HEK293 (cell line): Measurements from ENCODE around the gene ZSCAN12.

Experiments
- CTCF ChIA-PET: fragments of 350-600 bp; formaldehyde crosslinking; extraction: SDS; loops from one replicate; lab custom pipeline; 2021; ENCODE audit warnings: antibody characterized with exemption; lab: Yijun Ruan, JAX
- POLR2A ChIA-PET: fragments of 300-600 bp; formaldehyde crosslinking; extraction: SDS; loops from one replicate; lab custom pipeline; 2020; ENCODE audit warnings: antibody characterized with exemption, inconsistent platforms; lab: Yijun Ruan, JAX
- H3K27ac ChIP-seq: fragments of 200-500 bp; sonication (Bioruptor generic); 2 replicates; pipeline ENCODE4 v1.5.1; 2014; ENCODE audit warnings: low read depth, low read length, control low read depth, inconsistent platforms; ENCODE audit errors: extremely low read depth
- H3K36me3 ChIP-seq, 2 experiments: fragments of 200-500 bp in 1 of 2; sonication (Bioruptor generic) in 1 of 2; 1 replicate in 1 of 2; 2 replicates in 1 of 2; pipeline ENCODE4 v1.5.1; 2014 to 2017; ENCODE audit warnings: inconsistent platforms in 2 of 2, low read length in 2 of 2; ENCODE audit not compliant: control insufficient read depth in 2 of 2, insufficient read depth in 1 of 2
- H3K4me1 ChIP-seq: fragments of 200-500 bp; sonication (Bioruptor generic); 2 replicates; pipeline ENCODE4 v1.5.1; 2014; ENCODE audit warnings: mild to moderate bottlenecking, low read length, inconsistent platforms; ENCODE audit not compliant: control insufficient read depth, insufficient read depth
- H3K4me3 ChIP-seq: 2 replicates; pipeline ENCODE4 v1.5.1; 2011; ENCODE audit warnings: low read depth, mild to moderate bottlenecking, control low read depth, low read length, moderate library complexity
- H3K9me3 ChIP-seq: fragments of 200-500 bp; sonication (Bioruptor generic); 2 replicates; pipeline ENCODE4 v1.5.1; 2014; ENCODE audit warnings: low read depth, low read length, inconsistent platforms; ENCODE audit not compliant: control insufficient read depth, insufficient read depth
- GLI4 ChIP-seq: fragments of 450-650 bp; formaldehyde crosslinking; IDR thresholded peaks from 2 replicates; pipeline ENCODE4 v1.5.1; 2016; ENCODE audit warnings: missing biosample characterization, missing genetic modification characterization
- OSR2 ChIP-seq: fragments of 450-650 bp; formaldehyde crosslinking; IDR thresholded peaks from 2 replicates; pipeline ENCODE4 v1.5.1; 2016; ENCODE audit warnings: missing biosample characterization, missing genetic modification characterization
- WT1 ChIP-seq: fragments of 450-650 bp; formaldehyde crosslinking; IDR thresholded peaks from 2 replicates; pipeline ENCODE4 v1.5.1; 2016; ENCODE audit warnings: missing biosample characterization, missing genetic modification characterization
- ZBTB48 ChIP-seq: fragments of 450-650 bp; formaldehyde crosslinking; IDR thresholded peaks from 2 replicates; pipeline ENCODE4 v1.5.1; 2016; ENCODE audit warnings: missing biosample characterization, missing genetic modification characterization
- ZBTB6 ChIP-seq: fragments of 450-650 bp; formaldehyde crosslinking; IDR thresholded peaks from 2 replicates; pipeline ENCODE4 v1.5.1; 2017; ENCODE audit warnings: missing biosample characterization, missing genetic modification characterization
- ZBTB8A ChIP-seq: fragments of 450-650 bp; formaldehyde crosslinking; IDR thresholded peaks from 2 replicates; pipeline ENCODE4 v1.5.1; 2016; ENCODE audit warnings: missing biosample characterization, missing genetic modification characterization
- ZFP3 ChIP-seq: fragments of 450-650 bp; formaldehyde crosslinking; IDR thresholded peaks from 2 replicates; pipeline ENCODE4 v1.5.1; 2016; ENCODE audit warnings: low read depth, missing biosample characterization, missing genetic modification characterization
- ZNF335 ChIP-seq: fragments of 450-650 bp; formaldehyde crosslinking; conservative IDR thresholded peaks from 2 replicates; pipeline ENCODE4 v1.5.1; 2016; ENCODE audit warnings: missing biosample characterization, missing genetic modification characterization
- ZNF366 ChIP-seq: fragments of 450-650 bp; formaldehyde crosslinking; conservative IDR thresholded peaks from 2 replicates; pipeline ENCODE4 v1.5.1; 2016; ENCODE audit warnings: missing biosample characterization, missing genetic modification characterization
- ZNF514 ChIP-seq: fragments of 450-650 bp; formaldehyde crosslinking; IDR thresholded peaks from 2 replicates; pipeline ENCODE4 v1.5.1; 2016; ENCODE audit warnings: missing biosample characterization, missing genetic modification characterization
- ZNF518A ChIP-seq: fragments of 450-650 bp; formaldehyde crosslinking; conservative IDR thresholded peaks from 2 replicates; pipeline ENCODE4 v1.5.1; 2016; ENCODE audit warnings: low read depth, missing biosample characterization, missing genetic modification characterization
- ZNF843 ChIP-seq: fragments of 450-650 bp; formaldehyde crosslinking; IDR thresholded peaks from 2 replicates; pipeline ENCODE4 v1.5.1; 2016; ENCODE audit warnings: missing biosample characterization, missing genetic modification characterization
- ZSCAN18 ChIP-seq: fragments of 450-650 bp; formaldehyde crosslinking; IDR thresholded peaks from 2 replicates; pipeline ENCODE4 v1.5.1; 2016; ENCODE audit warnings: missing biosample characterization, missing genetic modification characterization
- ZSCAN23 ChIP-seq: fragments of 450-650 bp; formaldehyde crosslinking; IDR thresholded peaks from 2 replicates; pipeline ENCODE4 v1.5.1; 2016; ENCODE audit warnings: missing biosample characterization, missing genetic modification characterization
- TF ChIP-seq, protein P1 (sequence below): fragments of 450-650 bp; formaldehyde crosslinking; IDR thresholded peaks from 2 replicates; pipeline ENCODE4 v1.5.1; 2017; ENCODE audit warnings: missing biosample characterization, missing genetic modification characterization

The ZSCAN12 gene

GRCh38 chr6:28335040-28335563 lies 64.4 kb downstream of the ZSCAN12 start:
- H3K4me1 ChIP-seq = peaks cover 4% of the 10 kb centered on the region; the same call in 1 of the 2 replicates
- peak overlapping the region; percentile 88 for H3K27ac ChIP-seq
- no peaks in the 10 kb centered on the region for H3K9me3 ChIP-seq
- no peaks in the 10 kb centered on the region for H3K36me3 ChIP-seq
- TF ChIP-seq ZBTB48 (tag by site-specific recombination) (0 out of 2 replicates have a peak, but pooled peaks have one; percentile 18), ZNF514 (tag by site-specific recombination) (no peak), OSR2 (tag by site-specific recombination) (peak; percentile 71; the same call in 1 of the 2 replicates), ZSCAN18 (tag by site-specific recombination) (no peak), ZNF335 (tag by site-specific recombination) (peak; percentile 98), ZNF518A (tag by site-specific recombination) (0 out of 2 replicates have a peak, but pooled peaks have one; percentile 29), GLI4 (tag by site-specific recombination) (no peak)
- TF ChIP-seq, protein P1, sequence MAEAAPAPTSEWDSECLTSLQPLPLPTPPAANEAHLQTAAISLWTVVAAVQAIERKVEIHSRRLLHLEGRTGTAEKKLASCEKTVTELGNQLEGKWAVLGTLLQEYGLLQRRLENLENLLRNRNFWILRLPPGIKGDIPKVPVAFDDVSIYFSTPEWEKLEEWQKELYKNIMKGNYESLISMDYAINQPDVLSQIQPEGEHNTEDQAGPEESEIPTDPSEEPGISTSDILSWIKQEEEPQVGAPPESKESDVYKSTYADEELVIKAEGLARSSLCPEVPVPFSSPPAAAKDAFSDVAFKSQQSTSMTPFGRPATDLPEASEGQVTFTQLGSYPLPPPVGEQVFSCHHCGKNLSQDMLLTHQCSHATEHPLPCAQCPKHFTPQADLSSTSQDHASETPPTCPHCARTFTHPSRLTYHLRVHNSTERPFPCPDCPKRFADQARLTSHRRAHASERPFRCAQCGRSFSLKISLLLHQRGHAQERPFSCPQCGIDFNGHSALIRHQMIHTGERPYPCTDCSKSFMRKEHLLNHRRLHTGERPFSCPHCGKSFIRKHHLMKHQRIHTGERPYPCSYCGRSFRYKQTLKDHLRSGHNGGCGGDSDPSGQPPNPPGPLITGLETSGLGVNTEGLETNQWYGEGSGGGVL (tag by site-specific recombination) = no peak
- POLR2A ChIA-PET = interaction anchor here (0.7 to 4.0 kb wide), 32 partner anchors 10 to 1779 kb away, joined by 3 to 37 read pairs (median 4); partner anchors contain the start of genes PGBD1, ZKSCAN3, ZKSCAN4 and ZKSCAN8
- H3K4me3 ChIP-seq = peak overlapping the region; percentile 30
- CTCF ChIA-PET = interaction anchor here (0.6 to 0.8 kb wide), 2 partner anchors 21 to 53 kb away, joined by 3 to 7 read pairs; partner anchors contain the start of gene PGBD1

- TF ChIP-seq ZBTB6 (tag by site-specific recombination) = no peak
- TF ChIP-seq ZSCAN23 = no peak
- no peak for TF ChIP-seq ZBTB8A (tag by site-specific recombination)
- no peak for TF ChIP-seq ZNF843 (tag by site-specific recombination)
- TF ChIP-seq WT1 (tag by site-specific recombination) = peak; percentile 24; the same call in 1 of the 2 replicates
- peak; percentile 17; the same call in 1 of the 2 replicates for TF ChIP-seq ZNF366 (tag by site-specific recombination)
- TF ChIP-seq ZFP3 (tag by site-specific recombination) = no peak
- TF ChIP-seq, all 188 proteins: peak for 2
- H3K9me3 ChIP-seq = no peaks in the 10 kb centered on the region
- ChIA-PET POLR2A (interaction anchor here (0.8 to 4.0 kb wide), 16 partner anchors 12 to 497 kb away, joined by 3 to 37 read pairs (median 8); partner anchors contain the start of genes PGBD1, ZKSCAN3, ZKSCAN4 and ZKSCAN8), CTCF (interaction anchor here (0.5 to 0.8 kb wide), 4 partner anchors 7 to 629 kb away, joined by 3 to 7 read pairs (median 4); partner anchors contain the start of gene PGBD1)
- H3K27ac ChIP-seq = peak overlapping the region; percentile 88; the same call in 1 of the 2 replicates
- H3K4me1 ChIP-seq = peaks cover 4% of the 10 kb centered on the region; the same call in 1 of the 2 replicates
- no peaks in the 10 kb centered on the region for H3K36me3 ChIP-seq
- no peak overlapping the region for H3K4me3 ChIP-seq
Observed at GRCh38 chr6:28334286-28335039, 65.1 kb downstream of the ZSCAN12 start.
